ENCODE results near the gene ROPN1. TPM values are rescaled to one million over a fixed set of nuclear protein-coding genes. Genes with fewer than 3 reads are reported as not detected.
"Not testable (repeated sequence)": the region's sequence is repeated elsewhere in the genome, so short reads cannot be mapped to it uniquely, and the experiment has no call there.

The ROPN1 gene
- total RNA-seq, 2 experiments from 2014 or later = not detected

DNA sequence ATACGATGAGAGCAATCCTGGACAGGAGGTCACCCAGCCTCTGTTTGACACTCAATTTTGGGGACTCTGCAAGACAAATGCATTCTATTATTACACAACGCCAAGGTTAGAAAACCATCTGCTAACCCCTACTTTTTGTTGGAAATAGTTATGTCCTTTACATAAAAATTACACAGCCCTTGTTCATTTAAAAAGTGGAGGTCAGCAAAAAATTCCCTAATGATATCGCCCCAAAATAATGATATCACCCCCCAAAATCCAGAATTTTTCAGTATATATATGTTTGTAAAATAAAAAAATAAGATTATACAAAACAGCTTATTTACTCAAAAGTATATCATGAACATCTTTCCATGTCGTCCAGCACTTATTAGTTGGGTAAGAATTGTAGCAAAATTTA lies 11.4 kb downstream of the ROPN1 start:
- Mint-ChIP-seq H3K36me3 (ENCODE audit: low read depth) (no peaks in the 10 kb centered on the region), H3K27me3 (peaks cover 46% of the 10 kb centered on the region), H3K27ac (no peak overlapping the region), H3K4me3 (no peak overlapping the region), H3K9me3 (no peaks in the 10 kb centered on the region), H3K4me1 (no peaks in the 10 kb centered on the region)
- POLR2A ChIA-PET = no interaction called here
- DNase-seq = no peak
- CTCF ChIA-PET = interaction anchor here (1.2 to 1.7 kb wide), 2 partner anchors 9 to 45 kb away, joined by 3 to 6 read pairs; no protein-coding TSS in a partner anchor

DNA sequence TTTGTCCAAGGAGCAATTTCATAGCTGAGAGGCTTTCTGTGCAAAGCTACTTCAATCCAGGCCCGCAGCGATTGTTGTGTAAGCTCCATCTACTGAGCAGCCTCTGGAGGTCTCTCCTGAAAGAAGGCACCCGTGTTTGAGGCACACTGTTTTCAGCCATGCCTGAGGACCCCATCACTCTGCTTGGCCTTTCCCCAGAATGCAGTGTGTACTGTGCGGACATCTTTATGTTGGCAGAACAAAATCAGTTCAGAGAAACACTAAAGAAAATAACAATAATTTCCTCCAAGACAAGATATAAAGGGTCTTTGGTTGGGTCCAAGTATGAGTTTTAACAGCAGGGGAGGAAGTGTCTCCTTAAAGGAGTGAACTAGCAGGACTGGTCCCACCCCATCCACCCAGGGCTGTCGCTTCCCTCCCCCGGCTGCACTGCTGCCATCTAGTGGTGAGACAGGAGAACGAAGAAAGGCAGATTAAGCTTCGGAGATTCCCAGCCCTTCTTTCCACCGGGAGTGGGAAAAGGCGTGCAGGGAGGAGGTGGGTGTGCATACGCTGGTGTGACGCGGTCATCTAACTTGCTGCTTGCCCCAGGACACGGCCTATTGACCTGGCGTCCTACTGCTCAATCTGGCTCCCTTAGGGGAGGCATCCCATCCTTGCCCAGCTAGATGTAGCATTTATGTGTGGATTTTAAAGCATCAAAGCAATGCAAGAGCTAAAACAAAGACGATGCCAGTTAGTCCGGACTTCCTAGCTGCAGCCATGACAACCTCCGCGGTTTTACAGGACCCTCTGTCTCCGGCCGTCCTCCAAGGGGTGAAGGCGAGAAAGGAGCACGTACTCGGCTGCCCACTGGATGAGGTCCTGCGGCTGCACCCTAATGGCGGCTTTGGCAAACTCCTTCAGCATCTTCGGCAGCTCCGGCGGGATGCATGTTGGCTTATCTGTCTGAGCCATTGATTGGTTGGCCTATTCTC lies 12.1 kb downstream of the ROPN1 start:
- H3K4me1 Mint-ChIP-seq = not testable (repeated sequence)
- DNase-seq = peak; percentile 26

DNA sequence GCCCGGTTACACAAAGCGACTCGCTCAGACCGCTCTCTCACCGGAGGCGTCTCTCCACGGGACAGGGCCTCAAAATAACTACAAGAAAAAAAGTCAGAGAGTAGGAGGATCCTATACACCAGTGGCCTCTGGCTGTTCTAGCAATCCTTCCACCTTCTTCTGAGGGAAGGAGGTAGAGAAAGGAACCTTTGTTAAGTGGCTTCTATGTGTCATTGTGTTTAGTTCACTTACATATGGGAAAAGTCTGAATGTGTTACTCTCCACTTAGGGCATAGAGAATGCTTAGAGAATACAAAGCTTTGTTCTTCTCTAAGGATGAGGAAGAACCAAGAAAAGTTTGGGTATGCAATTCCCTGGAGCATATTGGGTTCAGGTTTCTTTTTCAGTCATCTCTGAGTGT lies 15.0 kb downstream of the ROPN1 start:
- H3K4me3 Mint-ChIP-seq; H3K27ac Mint-ChIP-seq; POLR2A ChIA-PET; DNase-seq; H3K36me3 Mint-ChIP-seq (ENCODE audit: low read depth); CTCF ChIA-PET; H3K4me1 Mint-ChIP-seq; H3K9me3 Mint-ChIP-seq: not testable (repeated sequence)
- peaks cover 29% of the 10 kb centered on the region for H3K27me3 Mint-ChIP-seq

More for the DNA sequence above, 12.1 kb downstream of the ROPN1 start:
- H3K4me3 Mint-ChIP-seq; POLR2A ChIA-PET; H3K36me3 Mint-ChIP-seq (ENCODE audit: low read depth); H3K27ac Mint-ChIP-seq; H3K9me3 Mint-ChIP-seq: not testable (repeated sequence)
- peaks cover 42% of the 10 kb centered on the region for H3K27me3 Mint-ChIP-seq
- CTCF ChIA-PET = interaction anchor here (0.7 to 1.7 kb wide), 4 partner anchors 10 to 818 kb away, joined by 3 to 6 read pairs (median 3); no protein-coding TSS in a partner anchor

- H3K9me3 Mint-ChIP-seq; CTCF ChIA-PET; H3K27ac Mint-ChIP-seq; H3K4me1 Mint-ChIP-seq; H3K4me3 Mint-ChIP-seq; POLR2A ChIA-PET; H3K36me3 Mint-ChIP-seq (ENCODE audit: low read depth); DNase-seq: not testable (repeated sequence)
- H3K27me3 Mint-ChIP-seq = peaks cover 30% of the 10 kb centered on the region
Measured at GRCh38 chr3:123976181-123976898, 15.6 kb downstream of the ROPN1 start.

DNA sequence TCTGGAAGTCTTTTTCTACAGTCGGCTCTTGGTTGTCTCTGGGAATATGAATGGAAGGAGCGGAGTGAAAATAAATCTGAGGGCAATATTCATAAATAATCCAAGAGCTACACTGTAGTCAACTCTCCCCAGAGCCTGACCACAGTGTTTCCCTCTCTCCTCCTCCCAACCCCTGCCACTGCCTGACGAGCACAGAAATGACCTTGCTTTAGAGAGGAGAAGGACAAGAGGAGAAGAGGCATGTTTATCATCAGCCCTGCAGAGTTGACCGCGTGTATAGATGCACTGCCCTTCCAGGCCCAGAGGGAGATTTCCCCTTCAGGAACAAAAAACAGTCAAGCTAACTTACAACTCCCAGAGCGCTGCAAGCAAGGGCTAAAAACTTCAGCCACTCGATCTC lies 16.9 kb downstream of the ROPN1 start:
- H3K4me3 Mint-ChIP-seq; DNase-seq; H3K27ac Mint-ChIP-seq; H3K9me3 Mint-ChIP-seq; CTCF ChIA-PET; H3K36me3 Mint-ChIP-seq (ENCODE audit: low read depth); H3K4me1 Mint-ChIP-seq; POLR2A ChIA-PET: not testable (repeated sequence)
- peaks cover 23% of the 10 kb centered on the region for H3K27me3 Mint-ChIP-seq

DNA sequence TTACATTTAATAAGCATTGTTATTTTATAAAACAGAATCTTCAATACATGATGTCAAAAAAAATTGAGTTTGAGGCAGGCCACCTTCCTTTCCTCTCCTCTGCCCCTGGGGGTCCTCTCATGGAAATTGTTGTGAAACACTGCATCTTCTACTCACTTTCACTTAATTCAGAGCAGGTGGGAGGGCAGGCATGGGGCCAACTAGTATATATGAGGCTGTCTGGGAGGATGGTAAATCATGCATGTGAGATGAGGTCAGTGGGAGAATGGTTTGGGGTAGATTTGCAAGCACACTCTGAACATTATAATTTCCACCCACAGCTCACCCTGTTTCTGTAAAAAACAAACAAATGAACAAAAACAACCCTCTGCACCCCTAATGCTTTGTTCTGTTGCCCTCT lies 20.5 kb downstream of the ROPN1 start:
- ChIA-PET CTCF (no interaction called here), POLR2A (no interaction called here)
- H3K4me3 Mint-ChIP-seq = no peak overlapping the region
- peaks cover 39% of the 10 kb centered on the region for H3K27me3 Mint-ChIP-seq
- no peaks in the 10 kb centered on the region for H3K36me3 Mint-ChIP-seq (ENCODE audit: low read depth)
- no peaks in the 10 kb centered on the region for H3K4me1 Mint-ChIP-seq
- no peaks in the 10 kb centered on the region for H3K9me3 Mint-ChIP-seq
- H3K27ac Mint-ChIP-seq = no peak overlapping the region
- DNase-seq = no peak

DNA sequence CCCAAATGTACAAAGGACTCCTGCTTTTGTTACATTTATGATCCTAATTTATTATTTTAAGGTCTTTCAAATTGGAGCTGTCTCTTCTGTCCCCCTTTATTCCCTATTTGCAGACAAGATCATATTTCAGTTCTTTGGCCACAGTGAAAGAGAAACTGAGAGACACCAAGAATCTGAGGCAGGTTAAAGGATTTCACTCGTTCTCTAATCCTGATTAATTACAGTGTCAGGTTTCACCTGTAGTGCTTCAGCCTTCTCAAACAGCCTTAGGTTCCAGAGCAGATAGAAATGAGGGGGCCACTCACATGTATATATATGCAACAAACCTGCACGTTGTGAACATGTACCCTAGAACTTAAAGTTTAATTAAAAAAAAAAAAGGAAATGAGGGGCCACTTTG lies 24.7 kb downstream of the ROPN1 start:
- DNase-seq; H3K9me3 Mint-ChIP-seq; CTCF ChIA-PET; H3K36me3 Mint-ChIP-seq (ENCODE audit: low read depth); POLR2A ChIA-PET; H3K4me1 Mint-ChIP-seq; H3K4me3 Mint-ChIP-seq; H3K27ac Mint-ChIP-seq: not testable (repeated sequence)
- H3K27me3 Mint-ChIP-seq = peaks cover 43% of the 10 kb centered on the region

DNA sequence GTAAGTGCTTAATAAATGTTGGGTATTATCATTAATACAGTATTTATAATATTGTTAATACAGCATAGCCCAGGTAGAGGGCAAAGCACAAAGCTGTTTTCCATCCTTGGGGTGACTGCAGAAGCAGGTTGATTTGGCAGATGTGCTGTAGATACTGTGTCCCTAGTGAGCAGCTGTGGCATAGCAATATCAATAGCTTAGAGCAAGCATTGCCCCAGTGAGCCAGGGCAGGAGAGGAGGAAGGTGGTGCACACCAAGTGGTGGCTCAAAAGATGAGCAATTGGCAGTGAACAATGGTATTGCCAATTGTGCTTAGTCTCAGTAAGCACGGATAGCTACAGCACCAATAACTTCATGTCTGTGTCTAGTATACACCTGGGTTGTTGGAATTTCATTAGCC lies 25.1 kb downstream of the ROPN1 start:
- H3K27me3 Mint-ChIP-seq = peaks cover 42% of the 10 kb centered on the region
- H3K4me1 Mint-ChIP-seq; H3K9me3 Mint-ChIP-seq; H3K36me3 Mint-ChIP-seq (ENCODE audit: low read depth); H3K4me3 Mint-ChIP-seq; DNase-seq; CTCF ChIA-PET; H3K27ac Mint-ChIP-seq; POLR2A ChIA-PET: not testable (repeated sequence)

DNA sequence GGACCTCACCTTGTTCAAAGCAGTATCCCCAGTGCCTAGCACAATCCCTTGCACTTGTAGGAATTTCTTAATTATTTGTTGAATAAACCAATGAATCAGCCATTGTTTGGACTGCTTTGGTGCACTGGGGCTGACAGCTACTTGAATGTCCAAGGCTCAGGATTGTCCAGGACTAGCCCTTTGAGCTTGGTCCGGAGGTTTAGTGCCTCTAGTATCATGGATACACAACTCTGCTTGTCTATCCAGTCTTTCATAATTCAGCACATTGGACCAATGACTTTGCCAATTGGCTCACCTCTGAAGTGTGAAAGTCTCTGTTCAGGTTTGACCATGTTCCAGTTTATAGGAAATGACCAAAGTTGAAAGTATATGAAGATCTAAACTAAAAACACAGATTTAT lies 27.1 kb downstream of the ROPN1 start:
- H3K9me3 Mint-ChIP-seq; H3K4me1 Mint-ChIP-seq; POLR2A ChIA-PET; H3K4me3 Mint-ChIP-seq; H3K27ac Mint-ChIP-seq; CTCF ChIA-PET; DNase-seq; H3K36me3 Mint-ChIP-seq (ENCODE audit: low read depth): not testable (repeated sequence)
- peaks cover 31% of the 10 kb centered on the region for H3K27me3 Mint-ChIP-seq

- ChIA-PET POLR2A (interaction anchor here (1.1 to 1.6 kb wide), 2 partner anchors 10 to 72 kb away, joined by 3 to 9 read pairs; partner anchors contain the start of gene KALRN), CTCF (no interaction called here)
- Mint-ChIP-seq H3K4me3 (peak overlapping the region; percentile 94), H3K27me3 (peaks cover 12% of the 10 kb centered on the region), H3K9me3 (no peaks in the 10 kb centered on the region), H3K27ac (peak overlapping the region; percentile 89), H3K4me1 (peaks cover 28% of the 10 kb centered on the region), H3K36me3 (ENCODE audit: low read depth) (peaks cover 3% of the 10 kb centered on the region)
- no peak for DNase-seq
Measured at GRCh38 chr3:123961508-123961856, 30.4 kb downstream of the ROPN1 start.

DNA sequence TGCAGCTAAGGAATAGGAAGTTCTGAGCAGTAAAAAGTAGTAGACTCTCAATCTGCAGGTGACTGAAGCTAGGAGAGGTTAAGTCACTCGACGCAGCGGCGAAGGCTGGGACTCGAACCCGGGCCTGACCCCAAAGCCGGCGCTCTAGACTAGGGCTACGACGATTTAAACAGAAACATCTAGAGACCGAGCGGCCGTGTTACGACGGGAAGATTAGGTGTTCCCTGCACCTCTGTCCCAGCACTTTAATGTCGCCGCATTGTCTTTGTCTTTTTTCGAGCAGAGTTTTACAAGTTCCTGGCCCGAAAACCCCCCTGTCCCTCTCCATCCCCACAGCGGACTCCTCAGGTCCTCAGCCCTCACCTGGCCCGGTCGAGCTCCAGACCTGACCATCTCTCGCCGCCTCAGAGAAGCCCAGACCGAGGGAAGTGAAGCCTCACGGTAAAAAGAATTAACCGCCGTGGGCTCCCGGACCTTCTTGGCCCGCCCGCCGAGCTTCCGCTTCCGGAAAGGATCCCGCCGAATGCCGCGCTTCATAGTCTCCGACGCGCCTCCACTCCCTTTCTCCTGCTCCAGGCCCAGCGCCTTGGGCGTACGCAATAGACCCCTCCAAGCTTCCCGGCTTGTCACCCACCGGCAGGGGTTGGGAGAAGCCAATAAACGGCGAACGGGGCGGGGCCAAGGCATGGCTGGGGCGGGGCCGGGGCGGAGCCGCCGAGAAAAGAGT lies 31.0 kb downstream of the ROPN1 start, which contains the start of gene CCDC14:
Gene CCDC14, minus strand, starts transcription at position 449 of the 727 bp plus-strand sequence. Its CDS starts 56 bp downstream, at position 393.
- CTCF ChIA-PET = interaction anchor here (0.9 kb wide), 1 partner anchor 19 kb away, joined by 3 read pairs; no protein-coding TSS in a partner anchor
- H3K4me3 Mint-ChIP-seq = peak within 1 kb of the TSS; percentile 94
- peak; percentile 78 for DNase-seq
- peaks cover 10% of the 10 kb centered on the region for H3K27me3 Mint-ChIP-seq
- H3K36me3 Mint-ChIP-seq (ENCODE audit: low read depth) = peaks cover 3% of the 10 kb centered on the region
- POLR2A ChIA-PET = interaction anchor here (1.1 to 1.6 kb wide), 3 partner anchors 9 to 376 kb away, joined by 3 to 9 read pairs (median 6); partner anchors contain the start of genes HACD2 and KALRN
- peak within 1 kb of the TSS; percentile 89 for H3K27ac Mint-ChIP-seq
- peaks cover 28% of the 10 kb centered on the region for H3K4me1 Mint-ChIP-seq
- no peaks in the 10 kb centered on the region for H3K9me3 Mint-ChIP-seq

GRCh38 chr3:123953735-123954134 lies 38.2 kb downstream of the ROPN1 start:
- Mint-ChIP-seq H3K9me3 (no peaks in the 10 kb centered on the region), H3K27ac (no peak overlapping the region), H3K27me3 (no peaks in the 10 kb centered on the region), H3K36me3 (ENCODE audit: low read depth) (peaks cover 41% of the 10 kb centered on the region), H3K4me1 (peaks cover 9% of the 10 kb centered on the region), H3K4me3 (no peak overlapping the region)
- no peak for DNase-seq
- ChIA-PET POLR2A (no interaction called here), CTCF (interaction anchor here (1.5 kb wide), 1 partner anchor 12 kb away, joined by 4 read pairs; no protein-coding TSS in a partner anchor)
